Measurements from ENCODE around the gene ZFP36L1.

Gene ZFP36L1

GRCh38 chr14:68759937-68760336, 32.9 kb downstream of the ZFP36L1 start:
- no peak for DNase-seq

- DNase-seq: no peak
Measured at GRCh38 chr14:68759017-68759560, 33.8 kb downstream of the ZFP36L1 start.

- no peak for DNase-seq
Measured at GRCh38 chr14:68758301-68758700, 34.6 kb downstream of the ZFP36L1 start.

- no peak for DNase-seq
Measured at GRCh38 chr14:68757618-68758081, 35.2 kb downstream of the ZFP36L1 start.

GRCh38 chr14:68756734-68757133, 36.1 kb downstream of the ZFP36L1 start:
- DNase-seq: no peak

GRCh38 chr14:68756000-68756481, 36.8 kb downstream of the ZFP36L1 start:
- peak; percentile 46 for DNase-seq

- DNase-seq: no peak
Measured at GRCh38 chr14:68755016-68755353, 37.9 kb downstream of the ZFP36L1 start.

- no peak for DNase-seq
Measured at GRCh38 chr14:68753690-68754089, 39.2 kb downstream of the ZFP36L1 start.

GRCh38 chr14:68752271-68753006, 40.4 kb downstream of the ZFP36L1 start:
- DNase-seq: no peak

GRCh38 chr14:68749487-68750475, 43.1 kb downstream of the ZFP36L1 start:
- DNase-seq: peak; percentile 36

- no peak for DNase-seq
Measured at GRCh38 chr14:68748691-68749090, 44.2 kb downstream of the ZFP36L1 start.

GRCh38 chr14:68748260-68748659, 44.6 kb downstream of the ZFP36L1 start:
- no peak for DNase-seq

- DNase-seq: no peak
Measured at GRCh38 chr14:68747393-68747792, 45.5 kb downstream of the ZFP36L1 start.

- DNase-seq: no peak
Measured at GRCh38 chr14:68744613-68745012, 48.3 kb downstream of the ZFP36L1 start.

GRCh38 chr14:68741839-68742470, 50.9 kb downstream of the ZFP36L1 start:
- no peak for DNase-seq

- no peak for DNase-seq
Measured at GRCh38 chr14:68741477-68741791, 51.4 kb downstream of the ZFP36L1 start.

- DNase-seq: no peak
Measured at GRCh38 chr14:68740788-68741476, 51.9 kb downstream of the ZFP36L1 start.

- no peak for DNase-seq
Measured at GRCh38 chr14:68739701-68740100, 53.2 kb downstream of the ZFP36L1 start.

GRCh38 chr14:68738559-68738958, 54.3 kb downstream of the ZFP36L1 start:
- no peak for DNase-seq

Data from NCI-H69 (cell line).